ENCODE data around the gene SULT1C4.
"Not testable (repeated sequence)": the region's sequence is repeated elsewhere in the genome, so short reads cannot be mapped to it uniquely, and the experiment has no call there.

SULT1C4 gene

GRCh38 chr2:108412995-108413710 is 35.4 kb downstream of the SULT1C4 start:
- DNase-seq, result no peak

GRCh38 chr2:108413711-108414095 is 35.9 kb downstream of the SULT1C4 start:
- no peak for DNase-seq

GRCh38 chr2:108414256-108414876 is 36.6 kb downstream of the SULT1C4 start:
- no peak for DNase-seq

GRCh38 chr2:108414945-108415344 is 37.2 kb downstream of the SULT1C4 start:
- DNase-seq, result no peak

- DNase-seq, result no peak
Observed at GRCh38 chr2:108417254-108417653, 39.5 kb downstream of the SULT1C4 start.

GRCh38 chr2:108418416-108418815 is 40.7 kb downstream of the SULT1C4 start:
- DNase-seq, result peak in 1 of 51 donors; percentile 25

GRCh38 chr2:108423067-108423466 is 45.3 kb downstream of the SULT1C4 start:
- DNase-seq, result no peak

GRCh38 chr2:108423502-108424251 is 45.9 kb downstream of the SULT1C4 start:
- no peak for DNase-seq

- no peak for DNase-seq
Observed at GRCh38 chr2:108428286-108429009, 50.7 kb downstream of the SULT1C4 start.

GRCh38 chr2:108435578-108435977 is 57.8 kb downstream of the SULT1C4 start:
- DNase-seq, result not testable (repeated sequence)

GRCh38 chr2:108436976-108437375 is 59.2 kb downstream of the SULT1C4 start:
- no peak for DNase-seq

Measured in hypothalamus (tissue), 51 donors.